WTC11 (cell line): Measurements from ENCODE around the gene MYOM3.

Experiments
- PREB ChIP-seq: sonication (generic); formaldehyde crosslinking; IDR thresholded peaks from 2 replicates; pipeline ENCODE4 v1.8.1; 2022; ENCODE audit warnings: mild to moderate bottlenecking, missing genetic modification reagents, moderate library complexity, borderline replicate concordance
- SMAD3 ChIP-seq: sonication (generic); formaldehyde crosslinking; IDR thresholded peaks from 2 replicates; pipeline ENCODE4 v1.8.0; 2022; ENCODE audit warnings: missing genetic modification reagents, mild to moderate bottlenecking, borderline replicate concordance
- TF ChIP-seq, protein P1 (sequence below): sonication (generic); formaldehyde crosslinking; conservative IDR thresholded peaks from 2 replicates; pipeline ENCODE4 v1.8.1; 2023; ENCODE audit warnings: mild to moderate bottlenecking, low read depth, missing genetic modification reagents, moderate library complexity

DNA sequence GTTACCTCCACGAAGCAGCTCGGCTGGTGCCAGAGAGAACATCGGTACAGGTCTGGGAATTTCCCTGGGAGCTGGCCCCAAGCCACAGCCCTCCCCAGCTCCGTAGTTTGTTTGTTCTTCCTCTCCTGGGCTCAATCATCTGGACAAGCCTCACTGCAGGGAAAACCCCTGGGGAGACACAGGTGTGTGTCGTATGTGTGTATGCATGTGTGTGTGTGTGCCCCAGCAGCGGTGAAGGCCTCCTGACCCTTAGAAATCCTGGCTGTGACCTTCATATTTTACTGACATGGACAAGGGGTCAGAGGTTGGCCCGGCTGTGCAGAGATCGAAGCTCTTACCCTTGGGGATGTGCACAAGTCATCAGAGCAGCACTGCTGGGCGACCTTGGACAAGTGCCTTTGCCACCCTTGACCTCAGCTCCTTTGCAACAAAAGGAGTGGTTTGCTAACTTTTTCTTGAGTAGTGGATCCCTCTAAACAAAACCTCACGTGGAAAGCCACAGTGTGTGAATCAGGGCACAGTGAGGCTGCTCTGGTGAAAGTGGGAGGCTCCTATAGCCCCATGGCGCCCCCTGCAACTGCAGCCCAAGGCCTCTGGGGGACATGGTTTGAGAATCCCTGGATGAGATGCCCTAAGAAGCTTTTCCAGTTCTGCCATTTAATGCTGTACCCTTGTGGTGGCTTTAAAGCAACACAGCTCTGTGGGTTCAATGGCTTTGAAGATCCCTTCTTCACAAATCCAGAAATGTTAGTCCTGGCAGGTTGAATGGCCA lies 43.3 kb upstream of the MYOM3 start:
- no peak for TF ChIP-seq SMAD3 (CRISPR knock-in tag)
- no peak for TF ChIP-seq PREB (CRISPR knock-in tag)
- TF ChIP-seq, protein P1, sequence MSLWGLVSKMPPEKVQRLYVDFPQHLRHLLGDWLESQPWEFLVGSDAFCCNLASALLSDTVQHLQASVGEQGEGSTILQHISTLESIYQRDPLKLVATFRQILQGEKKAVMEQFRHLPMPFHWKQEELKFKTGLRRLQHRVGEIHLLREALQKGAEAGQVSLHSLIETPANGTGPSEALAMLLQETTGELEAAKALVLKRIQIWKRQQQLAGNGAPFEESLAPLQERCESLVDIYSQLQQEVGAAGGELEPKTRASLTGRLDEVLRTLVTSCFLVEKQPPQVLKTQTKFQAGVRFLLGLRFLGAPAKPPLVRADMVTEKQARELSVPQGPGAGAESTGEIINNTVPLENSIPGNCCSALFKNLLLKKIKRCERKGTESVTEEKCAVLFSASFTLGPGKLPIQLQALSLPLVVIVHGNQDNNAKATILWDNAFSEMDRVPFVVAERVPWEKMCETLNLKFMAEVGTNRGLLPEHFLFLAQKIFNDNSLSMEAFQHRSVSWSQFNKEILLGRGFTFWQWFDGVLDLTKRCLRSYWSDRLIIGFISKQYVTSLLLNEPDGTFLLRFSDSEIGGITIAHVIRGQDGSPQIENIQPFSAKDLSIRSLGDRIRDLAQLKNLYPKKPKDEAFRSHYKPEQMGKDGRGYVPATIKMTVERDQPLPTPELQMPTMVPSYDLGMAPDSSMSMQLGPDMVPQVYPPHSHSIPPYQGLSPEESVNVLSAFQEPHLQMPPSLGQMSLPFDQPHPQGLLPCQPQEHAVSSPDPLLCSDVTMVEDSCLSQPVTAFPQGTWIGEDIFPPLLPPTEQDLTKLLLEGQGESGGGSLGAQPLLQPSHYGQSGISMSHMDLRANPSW (CRISPR knock-in tag), result no peak
